ENCODE measurements around the gene CTBP2.

DNA sequence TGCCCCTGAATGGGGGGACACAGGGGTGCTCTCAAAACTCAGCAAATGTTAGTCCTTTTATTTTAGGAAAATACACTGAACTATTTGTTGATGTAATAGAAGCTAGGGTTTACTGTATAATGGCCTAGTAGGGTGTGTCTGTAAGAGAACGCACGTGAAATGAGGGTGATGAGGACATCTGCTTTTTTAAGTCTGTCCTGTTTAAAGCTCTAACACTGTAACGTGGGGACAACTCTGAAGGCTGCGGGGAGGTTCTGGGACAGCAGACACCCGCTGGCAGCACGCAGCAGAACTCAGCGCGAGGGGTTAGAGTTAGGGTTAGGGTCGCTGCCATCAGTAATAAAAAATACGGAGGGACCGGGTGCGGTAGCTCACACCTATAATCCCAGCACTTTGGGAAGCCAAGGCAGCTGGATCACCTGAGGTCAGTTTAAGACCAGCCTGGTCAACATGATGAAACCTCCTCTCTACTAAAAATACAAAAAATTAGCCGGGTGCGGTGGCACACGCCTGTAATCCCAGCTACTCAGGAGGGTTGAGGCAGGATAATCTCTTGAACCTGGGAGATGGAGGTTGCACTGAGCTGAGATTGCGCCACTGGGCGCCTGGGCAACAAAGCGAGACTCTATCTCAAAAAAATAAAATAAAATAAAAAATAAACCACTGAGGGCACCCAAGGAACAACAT, 98.0 kb downstream of the CTBP2 start:
- TF ChIP-seq, protein P1, sequence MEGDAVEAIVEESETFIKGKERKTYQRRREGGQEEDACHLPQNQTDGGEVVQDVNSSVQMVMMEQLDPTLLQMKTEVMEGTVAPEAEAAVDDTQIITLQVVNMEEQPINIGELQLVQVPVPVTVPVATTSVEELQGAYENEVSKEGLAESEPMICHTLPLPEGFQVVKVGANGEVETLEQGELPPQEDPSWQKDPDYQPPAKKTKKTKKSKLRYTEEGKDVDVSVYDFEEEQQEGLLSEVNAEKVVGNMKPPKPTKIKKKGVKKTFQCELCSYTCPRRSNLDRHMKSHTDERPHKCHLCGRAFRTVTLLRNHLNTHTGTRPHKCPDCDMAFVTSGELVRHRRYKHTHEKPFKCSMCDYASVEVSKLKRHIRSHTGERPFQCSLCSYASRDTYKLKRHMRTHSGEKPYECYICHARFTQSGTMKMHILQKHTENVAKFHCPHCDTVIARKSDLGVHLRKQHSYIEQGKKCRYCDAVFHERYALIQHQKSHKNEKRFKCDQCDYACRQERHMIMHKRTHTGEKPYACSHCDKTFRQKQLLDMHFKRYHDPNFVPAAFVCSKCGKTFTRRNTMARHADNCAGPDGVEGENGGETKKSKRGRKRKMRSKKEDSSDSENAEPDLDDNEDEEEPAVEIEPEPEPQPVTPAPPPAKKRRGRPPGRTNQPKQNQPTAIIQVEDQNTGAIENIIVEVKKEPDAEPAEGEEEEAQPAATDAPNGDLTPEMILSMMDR (IDR thresholded peaks at IDR 0.05) = no peak
- TF ChIP-seq POLR2A (IDR thresholded peaks at IDR 0.05) = no peak
